Vagina (tissue), 2 donors: ENCODE measurements around the gene CNTN1. TPM values are rescaled to one million over a fixed set of nuclear protein-coding genes. Genes with fewer than 3 reads are reported as not detected.

Experiments
- DNase-seq, 2 donors: peaks; one replicate each; pipeline ENCODE4 v3.0.0-alpha.2; 2017; ENCODE audit errors: extremely low spot score in 2 of 2
- H3K27ac ChIP-seq: fragments of 200-600 bp; sonication (generic); one replicate; pipeline ENCODE4 v1.5.1; 2019
- H3K27me3 ChIP-seq: fragments of 200-600 bp; sonication (generic); one replicate; pipeline ENCODE4 v1.5.1; 2019
- H3K36me3 ChIP-seq, 2 donors: fragments of 200-600 bp; sonication (generic); one replicate each; pipeline ENCODE4 v1.5.1; 2017 to 2019
- H3K4me1 ChIP-seq: fragments of 200-600 bp; sonication (generic); one replicate; pipeline ENCODE4 v1.5.1; 2019
- H3K4me3 ChIP-seq, 2 donors: fragments of 200-600 bp; sonication (generic); 1 replicate in 1 of 2; 2 replicates in 1 of 2; pipeline ENCODE4 v1.5.1; 2016 to 2019
- H3K9me3 ChIP-seq: fragments of 200-600 bp; sonication (generic); one replicate; pipeline ENCODE4 v1.5.1; 2019
- POLR2A ChIP-seq, 2 donors: fragments of 450-650 bp; IDR thresholded peaks; one replicate each; pipeline ENCODE4 v1.6.1; 2017; ENCODE audit warnings: antibody characterized with exemption in 2 of 2, mild to moderate bottlenecking in 2 of 2, moderate library complexity in 2 of 2
- POLR2AphosphoS5 ChIP-seq, 2 donors: sonication (generic); formaldehyde crosslinking; IDR thresholded peaks; one replicate each; pipeline ENCODE4 v1.9.0; 2017; ENCODE audit warnings: antibody characterized with exemption in 2 of 2, mild to moderate bottlenecking in 2 of 2, low read depth in 1 of 2; ENCODE audit not compliant: insufficient read depth in 1 of 2
- intact Hi-C: fragments of 100-400 bp; cut with DNase I; formaldehyde crosslinking; loops from one replicate; pipeline ENCODE4 v1.15.1; 2023
- total RNA-seq: library from RNA; depleted of rRNA; stranded (reverse); fragments of >200 nt; gene quantifications from one replicate; pipeline ENCODE4 v1.2.3, GENCODE V29; 2016
- TF ChIP-seq, protein P1 (sequence below), 3 experiments: fragments of 450-650 bp in 2 of 3; fragments of 200-600 bp in 1 of 3; sonication (generic) in 1 of 3; IDR thresholded peaks; one replicate each; pipeline ENCODE4 v1.5.1; 2017 to 2019; ENCODE audit warnings: antibody characterized with exemption in 3 of 3, mild to moderate bottlenecking in 2 of 3, moderate library complexity in 2 of 3

Gene CNTN1
- total RNA-seq, 1 donor from 2014 or later, result 15.2 TPM

DNA sequence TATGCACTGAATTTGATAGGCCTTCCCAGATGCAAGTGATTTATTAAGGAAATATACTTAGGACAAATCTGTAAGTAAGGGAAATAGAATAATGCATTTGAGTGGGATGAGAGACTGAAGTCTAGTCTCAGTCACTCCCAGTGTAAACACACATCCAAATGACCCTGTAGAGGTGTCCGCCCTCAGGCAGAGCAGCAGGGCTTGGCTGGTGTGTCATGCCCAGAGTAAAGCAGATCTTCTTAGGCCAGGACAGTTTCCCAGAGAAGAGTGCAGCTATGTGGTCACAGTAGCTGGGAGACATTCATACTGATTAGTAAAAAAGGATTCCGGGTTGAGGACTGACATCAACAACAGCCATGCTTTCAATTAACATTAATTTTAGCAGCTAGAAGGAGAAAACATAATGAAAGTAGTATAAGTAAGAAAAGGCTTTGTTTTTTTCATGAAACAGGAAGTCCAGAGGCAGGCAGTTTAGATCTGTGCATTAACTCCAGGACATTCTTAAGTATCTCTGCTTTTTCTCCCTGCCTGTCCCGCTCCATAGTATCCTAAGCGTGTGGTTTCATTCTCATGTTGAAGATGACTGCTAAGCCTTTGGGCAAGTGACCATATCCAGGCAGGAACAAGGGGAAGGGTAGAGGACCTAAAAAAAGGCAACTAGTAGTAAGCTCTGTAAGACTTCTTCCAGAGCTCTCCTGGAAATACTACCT is 35.7 kb downstream of the CNTN1 start:
- TF ChIP-seq, protein P1, sequence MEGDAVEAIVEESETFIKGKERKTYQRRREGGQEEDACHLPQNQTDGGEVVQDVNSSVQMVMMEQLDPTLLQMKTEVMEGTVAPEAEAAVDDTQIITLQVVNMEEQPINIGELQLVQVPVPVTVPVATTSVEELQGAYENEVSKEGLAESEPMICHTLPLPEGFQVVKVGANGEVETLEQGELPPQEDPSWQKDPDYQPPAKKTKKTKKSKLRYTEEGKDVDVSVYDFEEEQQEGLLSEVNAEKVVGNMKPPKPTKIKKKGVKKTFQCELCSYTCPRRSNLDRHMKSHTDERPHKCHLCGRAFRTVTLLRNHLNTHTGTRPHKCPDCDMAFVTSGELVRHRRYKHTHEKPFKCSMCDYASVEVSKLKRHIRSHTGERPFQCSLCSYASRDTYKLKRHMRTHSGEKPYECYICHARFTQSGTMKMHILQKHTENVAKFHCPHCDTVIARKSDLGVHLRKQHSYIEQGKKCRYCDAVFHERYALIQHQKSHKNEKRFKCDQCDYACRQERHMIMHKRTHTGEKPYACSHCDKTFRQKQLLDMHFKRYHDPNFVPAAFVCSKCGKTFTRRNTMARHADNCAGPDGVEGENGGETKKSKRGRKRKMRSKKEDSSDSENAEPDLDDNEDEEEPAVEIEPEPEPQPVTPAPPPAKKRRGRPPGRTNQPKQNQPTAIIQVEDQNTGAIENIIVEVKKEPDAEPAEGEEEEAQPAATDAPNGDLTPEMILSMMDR (IDR thresholded peaks at IDR 0.05), result no peak
- TF ChIP-seq POLR2A (IDR thresholded peaks at IDR 0.05) (no peak), POLR2AphosphoS5 (IDR thresholded peaks at IDR 0.05; ENCODE audit: insufficient read depth in 1 of 2, low read depth in 1 of 2) (no peak)
- Histone ChIP-seq H3K4me1 (no peaks in the 10 kb centered on the region), H3K36me3 (no peaks in the 10 kb centered on the region), H3K4me3 (no peak overlapping the region), H3K27ac (no peak overlapping the region), H3K27me3 (no peaks in the 10 kb centered on the region), H3K9me3 (no peaks in the 10 kb centered on the region)
- intact Hi-C loops, result no loop called here
- DNase-seq, result no peak

DNA sequence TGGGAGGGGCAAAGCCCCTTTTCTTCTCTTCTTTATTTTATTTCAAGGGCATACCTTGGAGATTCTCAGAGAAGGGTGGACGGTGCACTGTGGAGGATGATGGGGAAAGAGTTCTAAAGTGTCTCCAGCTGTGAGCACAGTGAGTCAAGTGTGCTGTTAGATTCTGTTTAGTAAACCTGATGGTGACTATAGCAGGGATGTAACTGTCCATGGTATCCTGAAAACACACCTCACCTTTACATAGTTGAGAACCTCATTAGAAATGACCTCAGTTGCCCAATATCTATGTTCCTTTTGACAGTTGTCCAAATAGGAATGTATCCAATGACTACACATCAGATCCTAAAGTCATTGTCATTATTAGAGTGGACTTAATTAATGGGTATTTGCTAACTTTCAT is 38.0 kb downstream of the CNTN1 start:
- Histone ChIP-seq H3K27ac (no peak overlapping the region), H3K4me3 (no peak overlapping the region), H3K36me3 (no peaks in the 10 kb centered on the region), H3K9me3 (no peaks in the 10 kb centered on the region), H3K4me1 (no peaks in the 10 kb centered on the region), H3K27me3 (no peaks in the 10 kb centered on the region)
- intact Hi-C loops, result no loop called here
- DNase-seq, result no peak
- TF ChIP-seq POLR2A (IDR thresholded peaks at IDR 0.05) (no peak), POLR2AphosphoS5 (IDR thresholded peaks at IDR 0.05; ENCODE audit: insufficient read depth in 1 of 2, low read depth in 1 of 2) (no peak)
- TF ChIP-seq, protein P1 (IDR thresholded peaks at IDR 0.05), result no peak

DNA sequence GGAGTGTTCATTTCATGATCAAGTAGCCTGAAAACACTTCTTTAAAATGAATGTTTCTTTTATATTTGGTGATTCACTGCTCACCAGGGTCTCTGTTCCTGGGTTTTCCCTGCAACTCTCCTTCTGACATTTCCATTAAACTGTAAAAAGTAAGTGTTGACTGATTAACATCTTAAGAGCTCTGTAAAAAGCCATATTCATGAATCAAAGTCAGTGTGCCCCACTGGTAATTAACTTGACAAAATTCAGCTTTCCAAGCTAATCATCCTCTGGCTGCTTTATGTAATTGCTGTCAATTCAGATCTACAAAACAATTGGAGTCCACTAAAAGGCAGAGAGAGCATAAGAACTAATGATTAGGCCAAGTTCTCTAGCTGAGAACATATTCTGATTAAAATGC is 41.6 kb downstream of the CNTN1 start:
- H3K9me3 ChIP-seq, result no peaks in the 10 kb centered on the region

DNA sequence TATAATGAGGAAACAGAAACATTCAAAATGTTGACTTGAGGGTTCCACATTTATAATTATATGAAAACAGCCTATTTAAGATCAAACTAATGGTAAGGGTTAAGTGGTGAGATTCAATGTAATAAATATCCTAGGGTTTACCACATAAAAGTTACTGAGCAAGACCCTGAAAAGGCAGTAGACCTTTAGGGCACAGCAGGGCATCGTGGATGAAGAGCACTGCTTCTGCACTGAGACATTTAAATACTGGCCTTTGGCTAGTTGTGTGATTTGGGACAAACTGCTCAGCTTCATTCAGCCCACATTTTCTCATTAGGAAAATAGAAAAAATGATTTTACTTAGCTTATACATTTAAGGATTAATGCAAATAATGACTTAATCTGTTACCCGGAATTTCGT is 42.0 kb downstream of the CNTN1 start:
- no peaks in the 10 kb centered on the region for H3K4me1 ChIP-seq

More for the DNA sequence above, 41.6 kb downstream of the CNTN1 start:
- Histone ChIP-seq H3K27me3 (no peaks in the 10 kb centered on the region), H3K4me1 (no peaks in the 10 kb centered on the region), H3K27ac (no peak overlapping the region), H3K4me3 (no peak overlapping the region), H3K36me3 (no peaks in the 10 kb centered on the region)
- TF ChIP-seq, protein P1 (IDR thresholded peaks at IDR 0.05), result no peak
- no peak for TF ChIP-seq POLR2AphosphoS5 (IDR thresholded peaks at IDR 0.05; ENCODE audit: insufficient read depth in 1 of 2, low read depth in 1 of 2)
- TF ChIP-seq POLR2A (IDR thresholded peaks at IDR 0.05), result no peak
- DNase-seq, result no peak
- intact Hi-C loops, result no loop called here

More for the DNA sequence above, 42.0 kb downstream of the CNTN1 start:
- no peaks in the 10 kb centered on the region for H3K9me3 ChIP-seq
- H3K36me3 ChIP-seq, result no peaks in the 10 kb centered on the region
- no peaks in the 10 kb centered on the region for H3K27me3 ChIP-seq
- H3K27ac ChIP-seq, result no peak overlapping the region
- TF ChIP-seq POLR2A (IDR thresholded peaks at IDR 0.05), result no peak
- TF ChIP-seq, protein P1 (IDR thresholded peaks at IDR 0.05), result no peak
- no peak for TF ChIP-seq POLR2AphosphoS5 (IDR thresholded peaks at IDR 0.05; ENCODE audit: insufficient read depth in 1 of 2, low read depth in 1 of 2)
- intact Hi-C loops, result no loop called here
- DNase-seq, result no peak
- H3K4me3 ChIP-seq, result no peak overlapping the region
